NB4 (cell line): ENCODE measurements around the gene CFAP57.

Source experiments
- POLR2A ChIP-seq: IDR thresholded peaks from 2 replicates; pipeline ENCODE4 v1.6.1; 2011; ENCODE audit warnings: mild to moderate bottlenecking; ENCODE audit not compliant: insufficient read length; ENCODE audit errors: extremely low read depth
- TF ChIP-seq, protein P1 (sequence below): IDR thresholded peaks from one replicate; pipeline ENCODE4 v1.5.1; 2012; ENCODE audit warnings: low read depth, low read length

DNA sequence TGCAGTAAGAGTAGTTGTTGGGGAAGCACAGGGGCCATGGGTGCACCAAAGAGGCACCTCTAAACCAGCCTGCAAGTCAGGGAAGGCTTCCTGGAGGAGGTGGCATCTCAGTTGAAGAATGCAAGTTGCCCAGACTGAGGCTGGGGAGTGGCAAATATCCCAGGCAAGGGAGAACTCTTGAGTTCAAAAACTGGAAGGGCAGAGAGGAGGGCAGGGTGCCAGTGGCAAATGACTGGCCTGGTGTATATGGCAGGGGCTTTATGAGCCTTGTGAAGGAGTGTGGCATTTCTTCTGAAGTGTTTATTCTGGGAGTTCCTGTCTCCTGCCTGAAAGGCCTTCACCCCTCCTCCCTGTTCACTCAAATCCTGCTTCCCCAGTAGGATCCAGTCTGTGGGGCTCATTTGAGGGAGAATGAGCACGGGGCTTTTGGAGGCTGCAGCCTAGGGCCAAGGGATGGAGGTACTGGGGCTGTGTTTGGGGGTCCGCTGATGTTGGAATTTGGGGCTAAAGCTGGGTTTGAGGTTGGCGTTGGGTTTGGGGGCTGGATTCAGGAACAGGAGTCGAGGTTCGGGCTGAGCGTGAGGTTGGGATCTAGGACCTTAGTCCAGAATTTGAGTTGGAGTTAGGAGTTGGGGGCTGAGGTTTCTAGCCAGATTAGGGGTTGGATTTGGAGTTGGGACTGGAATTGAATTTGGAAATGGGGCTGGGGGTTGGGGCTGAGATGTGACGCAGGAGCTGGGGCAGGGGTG is 97.7 kb downstream of the CFAP57 start, which contains the start of gene TMEM125:
- TF ChIP-seq, protein P1, sequence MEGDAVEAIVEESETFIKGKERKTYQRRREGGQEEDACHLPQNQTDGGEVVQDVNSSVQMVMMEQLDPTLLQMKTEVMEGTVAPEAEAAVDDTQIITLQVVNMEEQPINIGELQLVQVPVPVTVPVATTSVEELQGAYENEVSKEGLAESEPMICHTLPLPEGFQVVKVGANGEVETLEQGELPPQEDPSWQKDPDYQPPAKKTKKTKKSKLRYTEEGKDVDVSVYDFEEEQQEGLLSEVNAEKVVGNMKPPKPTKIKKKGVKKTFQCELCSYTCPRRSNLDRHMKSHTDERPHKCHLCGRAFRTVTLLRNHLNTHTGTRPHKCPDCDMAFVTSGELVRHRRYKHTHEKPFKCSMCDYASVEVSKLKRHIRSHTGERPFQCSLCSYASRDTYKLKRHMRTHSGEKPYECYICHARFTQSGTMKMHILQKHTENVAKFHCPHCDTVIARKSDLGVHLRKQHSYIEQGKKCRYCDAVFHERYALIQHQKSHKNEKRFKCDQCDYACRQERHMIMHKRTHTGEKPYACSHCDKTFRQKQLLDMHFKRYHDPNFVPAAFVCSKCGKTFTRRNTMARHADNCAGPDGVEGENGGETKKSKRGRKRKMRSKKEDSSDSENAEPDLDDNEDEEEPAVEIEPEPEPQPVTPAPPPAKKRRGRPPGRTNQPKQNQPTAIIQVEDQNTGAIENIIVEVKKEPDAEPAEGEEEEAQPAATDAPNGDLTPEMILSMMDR = no peak
- TF ChIP-seq POLR2A = no peak
